ENCODE data around the gene ITGAD.

- no peak for TF ChIP-seq CTCF (conservative IDR thresholded peaks at IDR 0.05; ENCODE audit: low read length)
- TF ChIP-seq EZH2phosphoT487 (IDR thresholded peaks at IDR 0.05; ENCODE audit: borderline replicate concordance), result no peak
These were observed 48.8 kb downstream of the ITGAD start for GRCh38 chr16:31441956-31442355.

All from Loucy (cell line).